ENCODE measurements around the gene METTL27.
"Not testable (repeated sequence)": the region's sequence is repeated elsewhere in the genome, so short reads cannot be mapped to it uniquely, and the experiment has no call there.

METTL27 gene

DNA sequence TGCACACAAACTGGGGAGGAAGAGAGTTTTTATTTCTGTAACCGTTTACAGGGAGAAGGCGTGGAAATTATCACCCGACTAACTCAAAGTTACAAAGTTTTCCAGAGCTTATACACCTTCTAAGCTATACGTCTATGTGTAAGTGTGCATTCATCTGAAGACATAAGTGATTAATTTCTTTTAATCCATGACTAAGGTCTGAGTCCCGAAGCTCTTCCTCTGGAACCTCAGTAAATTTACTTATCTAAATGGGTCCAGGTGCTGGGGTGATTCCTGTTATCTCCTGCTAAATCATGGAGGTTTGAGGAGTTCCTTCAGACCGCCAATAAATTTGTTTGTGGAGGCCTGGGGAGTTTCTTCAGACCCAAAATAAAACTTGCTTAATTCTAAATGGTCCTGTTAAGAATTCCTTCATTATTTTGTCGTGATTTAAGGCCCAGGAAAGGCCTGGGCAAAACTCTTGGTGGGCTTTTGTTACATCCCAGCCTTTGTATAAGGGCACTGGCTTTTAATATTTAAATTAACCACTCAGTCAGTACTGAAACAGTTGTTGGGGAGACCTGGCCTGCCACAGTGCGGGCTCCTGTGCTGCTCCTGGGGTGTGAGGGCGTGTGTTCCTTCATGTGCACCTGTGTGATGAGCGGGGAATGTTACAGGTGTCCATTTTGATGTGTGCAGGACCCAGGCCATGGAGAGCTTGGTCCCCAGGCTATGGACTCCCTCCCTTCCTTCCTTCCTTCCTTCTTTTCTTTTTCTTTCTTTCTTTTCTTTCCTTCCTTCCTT, 5.8 kb upstream of the METTL27 start:
- no peak overlapping the region for H3K4me2 ChIP-seq (ENCODE audit: low read depth, low read length, poor library complexity, severe bottlenecking)
- no peaks in the 10 kb centered on the region for H3F3A ChIP-seq (ENCODE audit: insufficient read depth)
- no peaks in the 10 kb centered on the region for H4K20me1 ChIP-seq (ENCODE audit: low read depth, low read length)
- H3K4me3 ChIP-seq (ENCODE audit: insufficient read depth, low read length, poor library complexity, severe bottlenecking): no peak overlapping the region
- no peak for TF ChIP-seq EZH2phosphoT487 (conservative IDR thresholded peaks at IDR 0.05; ENCODE audit: low read length)
- TF ChIP-seq, protein P1, sequence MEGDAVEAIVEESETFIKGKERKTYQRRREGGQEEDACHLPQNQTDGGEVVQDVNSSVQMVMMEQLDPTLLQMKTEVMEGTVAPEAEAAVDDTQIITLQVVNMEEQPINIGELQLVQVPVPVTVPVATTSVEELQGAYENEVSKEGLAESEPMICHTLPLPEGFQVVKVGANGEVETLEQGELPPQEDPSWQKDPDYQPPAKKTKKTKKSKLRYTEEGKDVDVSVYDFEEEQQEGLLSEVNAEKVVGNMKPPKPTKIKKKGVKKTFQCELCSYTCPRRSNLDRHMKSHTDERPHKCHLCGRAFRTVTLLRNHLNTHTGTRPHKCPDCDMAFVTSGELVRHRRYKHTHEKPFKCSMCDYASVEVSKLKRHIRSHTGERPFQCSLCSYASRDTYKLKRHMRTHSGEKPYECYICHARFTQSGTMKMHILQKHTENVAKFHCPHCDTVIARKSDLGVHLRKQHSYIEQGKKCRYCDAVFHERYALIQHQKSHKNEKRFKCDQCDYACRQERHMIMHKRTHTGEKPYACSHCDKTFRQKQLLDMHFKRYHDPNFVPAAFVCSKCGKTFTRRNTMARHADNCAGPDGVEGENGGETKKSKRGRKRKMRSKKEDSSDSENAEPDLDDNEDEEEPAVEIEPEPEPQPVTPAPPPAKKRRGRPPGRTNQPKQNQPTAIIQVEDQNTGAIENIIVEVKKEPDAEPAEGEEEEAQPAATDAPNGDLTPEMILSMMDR (IDR thresholded peaks at IDR 0.05; ENCODE audit: insufficient read depth, low read length, poor library complexity, severe bottlenecking): no peak
- no peak overlapping the region for H2AFZ ChIP-seq (ENCODE audit: low read depth, low read length, severe bottlenecking)
- no peak overlapping the region for H3K27ac ChIP-seq (ENCODE audit: low read depth, low read length)
- H3K27me3 ChIP-seq (ENCODE audit: low read length): no peaks in the 10 kb centered on the region
- no peaks in the 10 kb centered on the region for H3K9me2 ChIP-seq (replicated peaks; ENCODE audit: insufficient read depth, low read length)
- no peaks in the 10 kb centered on the region for H3K36me3 ChIP-seq (ENCODE audit: low read length)
- no peaks in the 10 kb centered on the region; the same call in 1 of the 2 replicates for H3K9me3 ChIP-seq (ENCODE audit: insufficient read depth, low read length)
- no peak overlapping the region for H3K9ac ChIP-seq (ENCODE audit: low read length)
- no peaks in the 10 kb centered on the region for H3K79me2 ChIP-seq (ENCODE audit: insufficient read depth, low read length)

DNA sequence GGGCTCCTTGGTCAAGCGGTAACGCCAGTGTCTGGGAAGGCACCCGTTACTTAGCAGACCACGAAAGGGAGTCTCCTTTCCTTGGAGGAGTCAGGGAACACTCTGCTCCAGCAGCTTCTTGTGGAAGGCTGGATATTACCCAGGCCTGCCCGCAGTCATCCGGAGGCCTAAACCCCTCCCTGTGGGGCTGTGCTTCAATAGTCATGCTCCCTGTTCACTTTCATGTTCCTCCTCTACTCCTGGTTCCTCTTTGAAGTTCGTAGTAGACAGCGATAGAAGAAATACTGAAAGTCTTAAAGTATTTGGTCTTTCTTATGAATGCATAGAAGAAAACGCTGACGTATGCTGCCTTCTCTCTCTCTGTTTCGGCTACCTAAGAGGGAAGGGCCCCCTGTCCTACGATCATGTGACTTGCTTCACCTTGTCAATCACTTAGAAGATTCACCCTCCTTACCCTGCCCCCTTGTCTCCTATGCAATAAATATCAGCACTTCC, 3.4 kb upstream of the METTL27 start:
- H3K9me2 ChIP-seq (replicated peaks; ENCODE audit: insufficient read depth, low read length); H3K9me3 ChIP-seq (ENCODE audit: insufficient read depth, low read length); H3K4me2 ChIP-seq (ENCODE audit: low read depth, low read length, poor library complexity, severe bottlenecking); H3K4me3 ChIP-seq (ENCODE audit: insufficient read depth, low read length, poor library complexity, severe bottlenecking); H3F3A ChIP-seq (ENCODE audit: insufficient read depth); H3K79me2 ChIP-seq (ENCODE audit: insufficient read depth, low read length); H3K9ac ChIP-seq (ENCODE audit: low read length); H3K36me3 ChIP-seq (ENCODE audit: low read length); H2AFZ ChIP-seq (ENCODE audit: low read depth, low read length, severe bottlenecking); H3K27ac ChIP-seq (ENCODE audit: low read depth, low read length); H4K20me1 ChIP-seq (ENCODE audit: low read depth, low read length); H3K27me3 ChIP-seq (ENCODE audit: low read length): not testable (repeated sequence)

DNA sequence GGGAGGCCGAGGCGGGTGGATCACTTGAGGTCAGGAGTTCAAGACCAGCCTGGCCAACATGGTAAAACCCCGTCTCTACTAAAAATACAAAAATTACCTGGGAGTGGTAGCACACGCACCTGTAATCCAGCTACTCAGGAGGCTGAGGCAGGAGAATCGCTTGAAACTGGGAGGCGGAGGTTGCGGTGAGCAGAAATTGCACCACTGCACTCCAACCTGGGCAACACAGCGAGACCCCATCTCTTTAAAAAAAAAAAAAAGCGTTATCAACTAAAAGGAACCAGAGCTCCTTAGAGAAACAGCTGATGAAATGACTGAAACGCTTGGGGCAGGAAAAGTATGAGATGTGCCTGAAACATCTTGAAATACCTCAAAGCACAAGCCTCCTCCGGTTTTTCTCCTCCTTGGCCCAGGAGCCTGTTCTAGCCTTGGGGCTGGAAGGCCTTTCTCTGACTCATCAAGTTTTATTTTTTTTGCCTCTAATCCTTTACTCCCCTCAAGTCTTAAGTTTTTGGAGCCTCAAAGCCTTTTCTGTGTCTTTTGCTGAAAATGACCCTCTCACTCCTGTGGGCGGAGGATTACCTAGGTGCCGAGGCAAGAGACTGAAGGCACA, 2.6 kb upstream of the METTL27 start:
- Histone ChIP-seq H3K9me2 (replicated peaks; ENCODE audit: insufficient read depth, low read length) (no peaks in the 10 kb centered on the region), H4K20me1 (ENCODE audit: low read depth, low read length) (no peaks in the 10 kb centered on the region), H3K36me3 (ENCODE audit: low read length) (no peaks in the 10 kb centered on the region), H3K4me2 (ENCODE audit: low read depth, low read length, poor library complexity, severe bottlenecking) (no peak overlapping the region), H3K27ac (ENCODE audit: low read depth, low read length) (no peak overlapping the region), H2AFZ (ENCODE audit: low read depth, low read length, severe bottlenecking) (no peak overlapping the region), H3K4me3 (ENCODE audit: insufficient read depth, low read length, poor library complexity, severe bottlenecking) (no peak overlapping the region), H3K79me2 (ENCODE audit: insufficient read depth, low read length) (no peaks in the 10 kb centered on the region), H3K27me3 (ENCODE audit: low read length) (no peaks in the 10 kb centered on the region), H3F3A (ENCODE audit: insufficient read depth) (no peaks in the 10 kb centered on the region), H3K9ac (ENCODE audit: low read length) (no peak overlapping the region), H3K9me3 (ENCODE audit: insufficient read depth, low read length) (no peaks in the 10 kb centered on the region; the same call in 1 of the 2 replicates)
- no peak for TF ChIP-seq EZH2phosphoT487 (conservative IDR thresholded peaks at IDR 0.05; ENCODE audit: low read length)
- TF ChIP-seq, protein P1 (IDR thresholded peaks at IDR 0.05; ENCODE audit: insufficient read depth, low read length, poor library complexity, severe bottlenecking): no peak

DNA sequence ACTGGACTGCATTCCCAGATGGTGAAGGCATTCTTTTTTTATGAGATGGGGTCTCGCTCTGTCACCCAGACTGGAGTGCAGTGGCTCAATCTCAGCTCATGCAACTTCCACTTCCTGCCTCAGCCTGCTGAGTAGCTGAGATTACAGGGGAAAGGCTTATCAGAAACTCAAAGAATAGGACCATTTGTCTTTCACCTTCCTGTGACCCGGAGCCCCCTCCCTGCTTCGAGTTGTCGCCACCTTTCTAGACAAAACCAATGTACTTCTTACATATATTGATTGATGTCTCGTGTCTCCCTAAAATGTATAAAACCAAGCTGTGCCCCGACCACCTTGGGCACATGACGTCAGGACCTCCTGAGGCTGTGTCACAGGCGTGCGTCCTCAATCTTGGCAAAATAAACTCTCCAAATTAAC, 1.8 kb upstream of the METTL27 start:
- Histone ChIP-seq H3K27ac (ENCODE audit: low read depth, low read length) (no peak overlapping the region), H3K9me2 (replicated peaks; ENCODE audit: insufficient read depth, low read length) (no peaks in the 10 kb centered on the region), H3K36me3 (ENCODE audit: low read length) (no peaks in the 10 kb centered on the region), H3K4me2 (ENCODE audit: low read depth, low read length, poor library complexity, severe bottlenecking) (no peak overlapping the region), H3F3A (ENCODE audit: insufficient read depth) (no peaks in the 10 kb centered on the region), H3K27me3 (ENCODE audit: low read length) (no peaks in the 10 kb centered on the region), H3K9ac (ENCODE audit: low read length) (no peak overlapping the region), H3K4me3 (ENCODE audit: insufficient read depth, low read length, poor library complexity, severe bottlenecking) (no peak overlapping the region), H4K20me1 (ENCODE audit: low read depth, low read length) (no peaks in the 10 kb centered on the region), H3K9me3 (ENCODE audit: insufficient read depth, low read length) (no peaks in the 10 kb centered on the region; the same call in 1 of the 2 replicates), H3K79me2 (ENCODE audit: insufficient read depth, low read length) (no peaks in the 10 kb centered on the region), H2AFZ (ENCODE audit: low read depth, low read length, severe bottlenecking) (no peak overlapping the region)
- TF ChIP-seq, protein P1 (IDR thresholded peaks at IDR 0.05; ENCODE audit: insufficient read depth, low read length, poor library complexity, severe bottlenecking): no peak
- TF ChIP-seq EZH2phosphoT487 (conservative IDR thresholded peaks at IDR 0.05; ENCODE audit: low read length): no peak

Data from SU-DHL-6 (cell line).